GM10847 (cell line): ENCODE data around the gene ARF1.

ENCODE experiments used
- POLR2A ChIP-seq: IDR thresholded peaks from 2 replicates; pipeline ENCODE4 v1.6.1; 2011; ENCODE audit not compliant: insufficient read length; ENCODE audit errors: extremely low read depth

The ARF1 gene

GRCh38 chr1:228084325-228084724 lies 1.8 kb downstream of the ARF1 start:
- TF ChIP-seq POLR2A: no peak

GRCh38 chr1:228084797-228085196 lies 2.3 kb downstream of the ARF1 start:
- no peak for TF ChIP-seq POLR2A

GRCh38 chr1:228085287-228085951 lies 2.9 kb downstream of the ARF1 start:
- TF ChIP-seq POLR2A: no peak

GRCh38 chr1:228087771-228088251 lies 5.3 kb downstream of the ARF1 start:
- TF ChIP-seq POLR2A: no peak

GRCh38 chr1:228088586-228089498 lies 6.3 kb downstream of the ARF1 start:
- TF ChIP-seq POLR2A: no peak

- no peak for TF ChIP-seq POLR2A
These were observed 7.2 kb downstream of the ARF1 start for GRCh38 chr1:228089519-228090380.

- no peak for TF ChIP-seq POLR2A
These were observed 8.1 kb downstream of the ARF1 start for GRCh38 chr1:228090613-228091081.

GRCh38 chr1:228091084-228091483 lies 8.6 kb downstream of the ARF1 start:
- no peak for TF ChIP-seq POLR2A

GRCh38 chr1:228092342-228093049 lies 10.0 kb downstream of the ARF1 start:
- no peak for TF ChIP-seq POLR2A

GRCh38 chr1:228093050-228093906 lies 10.8 kb downstream of the ARF1 start:
- TF ChIP-seq POLR2A: no peak

- no peak for TF ChIP-seq POLR2A
These were observed 12.0 kb downstream of the ARF1 start for GRCh38 chr1:228094432-228095016.

- no peak for TF ChIP-seq POLR2A
These were observed 12.7 kb downstream of the ARF1 start for GRCh38 chr1:228095161-228095560.

GRCh38 chr1:228095938-228096337 lies 13.4 kb downstream of the ARF1 start:
- no peak for TF ChIP-seq POLR2A
